Activated CD8-positive, alpha-beta memory T cell treated with anti-CD3 and anti-CD28 coated beads for 36 hours (primary cell): Measurements from ENCODE around the gene GOLGA5. TPM values are rescaled to one million over a fixed set of nuclear protein-coding genes. Genes with fewer than 3 reads are reported as not detected.

Source experiments
- CTCF ChIA-PET: fragments of 350-600 bp; sonication (Branson Sonifier 250); formaldehyde crosslinking; loops from one replicate; lab custom pipeline; 2021; ENCODE audit warnings: antibody characterized with exemption; lab: Charles Lee
- POLR2A ChIA-PET: fragments of 350-600 bp; sonication (Branson Sonifier 250); formaldehyde crosslinking; loops from one replicate; lab custom pipeline; 2021; ENCODE audit warnings: antibody characterized with exemption; lab: Charles Lee
- total RNA-seq, 2 experiments: library from RNA; stranded (reverse); gene quantifications; one replicate each; pipeline ENCODE4 v1.2.3, GENCODE V29; 2021

The GOLGA5 gene
- total RNA-seq, 2 experiments from 2014 or later, result 16.2 to 17.2 TPM

DNA sequence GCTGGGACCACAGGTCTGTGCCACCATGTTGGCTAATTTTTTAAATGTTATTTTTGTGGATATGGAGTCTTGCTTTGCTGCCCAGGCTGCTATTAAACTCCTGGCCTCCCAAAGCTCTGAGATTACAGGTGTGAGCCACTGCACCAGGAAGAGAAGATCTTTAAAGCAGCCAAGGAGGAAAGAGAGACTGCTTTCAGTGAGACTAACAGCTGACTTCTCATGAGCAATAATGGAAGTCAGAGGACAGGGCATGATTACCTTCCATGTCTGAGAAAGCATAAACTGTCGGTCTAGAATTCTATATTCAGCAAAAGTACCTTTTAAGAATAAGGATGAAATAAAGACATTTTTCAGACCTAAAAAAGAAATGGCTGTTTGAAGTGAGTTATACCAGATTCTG, 71.6 kb downstream of the GOLGA5 start:
- ChIA-PET POLR2A (no interaction called here), CTCF (no interaction called here)

DNA sequence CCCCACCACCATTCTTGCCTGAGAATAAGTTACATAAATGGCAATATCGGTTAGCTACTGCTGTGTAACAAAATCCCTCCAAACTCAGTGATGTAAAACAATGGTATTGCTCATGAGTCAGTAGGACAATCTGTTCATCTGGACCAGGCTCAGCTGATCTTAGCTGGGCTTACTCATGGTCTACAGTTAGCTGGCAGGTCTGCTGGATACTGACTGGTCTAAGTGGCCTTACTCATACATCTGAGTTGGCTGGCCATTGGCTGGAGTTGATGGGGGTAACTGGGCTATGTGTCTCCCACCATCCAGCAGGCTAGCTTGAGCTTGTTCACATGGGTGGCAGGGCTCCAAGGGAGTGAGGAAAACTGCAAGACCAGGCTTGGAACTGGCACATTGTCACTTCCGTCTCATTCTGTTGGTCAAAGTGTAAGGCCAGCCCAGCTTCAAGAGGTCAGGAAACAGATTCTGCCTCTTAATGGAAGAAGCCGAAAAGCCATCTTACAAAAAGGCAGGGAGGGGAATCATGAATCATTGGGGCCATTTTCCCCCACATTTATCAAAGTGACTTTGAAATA, 72.2 kb downstream of the GOLGA5 start:
- ChIA-PET POLR2A (no interaction called here), CTCF (no interaction called here)

- ChIA-PET POLR2A (no interaction called here), CTCF (no interaction called here)
These were observed 73.1 kb downstream of the GOLGA5 start for GRCh38 chr14:92866901-92867865.

- CTCF ChIA-PET, result no interaction called here
- POLR2A ChIA-PET, result no interaction called here
These were observed 81.0 kb downstream of the GOLGA5 start for GRCh38 chr14:92874962-92875661.

GRCh38 chr14:92877757-92878431, 83.8 kb downstream of the GOLGA5 start:
- ChIA-PET POLR2A (no interaction called here), CTCF (no interaction called here)

DNA sequence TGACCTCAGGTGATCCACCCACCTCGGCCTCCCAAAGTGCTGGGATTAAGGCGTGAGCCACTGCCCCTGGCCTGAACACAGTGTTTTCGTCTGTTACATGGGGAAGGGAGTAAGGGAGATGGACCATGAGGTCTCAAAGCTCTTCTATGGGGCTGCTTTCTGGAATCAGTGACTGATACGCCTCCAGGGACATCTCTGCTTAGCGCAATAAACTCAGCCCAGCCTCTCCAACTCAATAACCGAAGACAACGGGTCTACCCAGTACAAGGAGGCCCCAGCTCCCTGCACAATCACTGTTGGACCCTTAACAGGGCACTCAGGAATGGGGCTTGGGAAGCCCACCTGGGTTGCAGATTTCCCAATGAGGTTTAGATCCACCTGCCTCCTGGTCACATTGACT, 86.2 kb downstream of the GOLGA5 start:
- CTCF ChIA-PET, result interaction anchor here (1.2 kb wide), 1 partner anchor 233 kb away, joined by 3 read pairs; no protein-coding TSS in a partner anchor

DNA sequence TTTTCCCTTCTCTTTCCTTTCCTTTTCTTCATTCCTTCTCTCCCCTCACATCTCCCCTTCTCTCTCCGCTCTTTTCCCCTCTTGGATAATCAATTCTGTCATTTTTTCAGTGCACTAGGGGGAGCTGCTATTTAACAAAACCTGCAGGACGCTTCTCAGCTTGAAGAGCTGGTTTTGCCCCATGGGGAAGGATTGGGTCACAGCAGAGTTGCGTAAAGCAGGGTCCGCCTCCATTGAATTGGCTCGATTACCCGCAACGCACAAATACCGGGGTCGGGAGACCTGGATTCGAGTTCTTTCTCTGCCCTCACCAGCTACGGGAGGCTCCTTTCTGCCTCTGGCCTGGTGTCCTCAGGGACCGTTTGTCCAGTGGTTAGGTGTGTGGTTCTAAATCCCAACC, 86.7 kb downstream of the GOLGA5 start:
- POLR2A ChIA-PET, result no interaction called here
- CTCF ChIA-PET, result interaction anchor here (1.2 kb wide), 1 partner anchor 232 kb away, joined by 3 read pairs; no protein-coding TSS in a partner anchor

More for the DNA sequence above, 86.2 kb downstream of the GOLGA5 start:
- POLR2A ChIA-PET, result no interaction called here

- CTCF ChIA-PET, result no interaction called here
These were observed 89.0 kb downstream of the GOLGA5 start for GRCh38 chr14:92883066-92883465.

DNA sequence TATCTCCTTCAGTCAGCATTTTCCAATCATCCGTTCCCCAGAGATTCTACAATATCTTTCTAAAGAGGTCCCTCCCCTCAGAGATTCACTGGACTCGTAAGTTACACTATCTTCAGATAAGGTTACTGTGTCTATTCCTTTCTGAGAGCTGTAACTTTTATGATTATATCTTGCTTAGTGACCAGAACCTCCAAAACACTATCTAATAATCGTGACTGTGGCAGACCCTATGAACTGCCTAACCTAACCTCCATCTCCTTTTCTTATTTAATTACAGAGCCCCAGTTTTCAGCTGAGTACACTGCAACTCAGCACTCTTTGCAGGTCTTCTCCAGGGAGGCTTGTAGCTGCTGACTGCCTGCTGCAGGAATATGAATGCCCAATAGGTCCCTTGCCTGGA, 90.3 kb downstream of the GOLGA5 start:
- POLR2A ChIA-PET, result no interaction called here
- CTCF ChIA-PET, result no interaction called here

More at GRCh38 chr14:92883066-92883465, 89.0 kb downstream of the GOLGA5 start:
- POLR2A ChIA-PET, result no interaction called here

GRCh38 chr14:92885279-92886061, 91.4 kb downstream of the GOLGA5 start:
- ChIA-PET POLR2A (no interaction called here), CTCF (no interaction called here)

- CTCF ChIA-PET, result no interaction called here
These were observed 92.2 kb downstream of the GOLGA5 start for GRCh38 chr14:92886337-92886736.

DNA sequence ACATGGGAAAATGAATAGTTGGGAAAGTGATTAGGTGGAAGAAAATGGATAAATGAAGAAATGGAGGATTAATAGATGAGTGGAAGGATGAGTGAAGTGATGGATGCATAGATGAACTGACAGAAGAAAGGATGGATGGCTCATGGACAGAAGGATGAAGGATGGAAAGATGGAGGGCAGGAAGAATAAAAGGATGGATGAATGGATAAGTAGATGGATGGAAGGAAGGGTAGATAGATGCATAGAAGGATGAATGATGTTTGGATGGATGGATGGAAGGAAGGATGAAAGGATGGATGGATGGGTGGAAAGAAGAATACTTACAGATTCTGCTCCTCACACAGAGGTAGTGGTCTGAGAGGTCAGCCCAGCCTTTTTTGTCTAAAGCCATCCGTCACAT, 93.1 kb downstream of the GOLGA5 start:
- ChIA-PET CTCF (no interaction called here), POLR2A (no interaction called here)

More at GRCh38 chr14:92886337-92886736, 92.2 kb downstream of the GOLGA5 start:
- POLR2A ChIA-PET, result no interaction called here

GRCh38 chr14:92888896-92889295, 94.8 kb downstream of the GOLGA5 start:
- ChIA-PET POLR2A (no interaction called here), CTCF (no interaction called here)

Other genes starting within 250 kb of the GOLGA5 start
- under 1 TPM; 0.29 to 0.36 TPM for gene LGMN, start 45.7 kb upstream of the GOLGA5 start, total RNA-seq
- gene CHGA, start 128.8 kb downstream of the GOLGA5 start, total RNA-seq, result not detected